ENCODE data around the gene CELSR1. TPM values are rescaled to one million over a fixed set of nuclear protein-coding genes. Genes with fewer than 3 reads are reported as not detected.

Gene CELSR1
- total and polyA plus RNA-seq, 2 of the 13 experiments (the other 11 are each of a cell fraction or from before 2014, with no cell fraction given), result 0.78 to 1.8 TPM

GRCh38 chr22:46360097-46360496, 177.3 kb downstream of the CELSR1 start:
- WGBS (ENCODE audit: low lambda C conversion rate), result 81% methylated on average over 5 of the region's 5 CpGs
- Histone ChIP-seq H3K79me2 (ENCODE audit: insufficient read depth, low read length) (no peaks in the 10 kb centered on the region), H3K36me3 (replicated peaks in 1 of 2; ENCODE audit: control insufficient read depth in 1 of 2, insufficient read depth in 2 of 2, low read length in 2 of 2) (peaks cover 4 to 17% of the 10 kb centered on the region in 2 experiments; a peak in 3 of 5 replicates), H4K20me1 (ENCODE audit: insufficient read depth, low read length) (no peaks in the 10 kb centered on the region), H2AFZ (ENCODE audit: low read length) (no peak overlapping the region), H3K4me1 (ENCODE audit: insufficient read depth, low read length) (peaks cover 23% of the 10 kb centered on the region), H3K9ac (ENCODE audit: insufficient read depth, low read depth, low read length) (no peak overlapping the region), H3K4me3 (replicated peaks in 1 of 3; ENCODE audit: insufficient read depth in 1 of 3, low read depth in 2 of 3, low read length in 3 of 3) (no peak overlapping the region), H3K9me3 (ENCODE audit: low read length) (no peaks in the 10 kb centered on the region), H3K4me2 (ENCODE audit: low read depth, low read length) (no peak overlapping the region), H3K27me3 (ENCODE audit: control insufficient read depth in 1 of 2, insufficient read depth in 2 of 2, low read length in 2 of 2) (no peaks in the 10 kb centered on the region), H3K27ac (ENCODE audit: extremely low read length, insufficient read depth, low read length) (no peak overlapping the region)
- FAIRE-seq (no peak), ATAC-seq (no peak), DNase-seq (ENCODE audit: low spot score) (no peak)
- in situ Hi-C loops (cut with HindIII; ENCODE audit: extremely low pct_ligation_motif_present, low pct_unique_long_range_greater_than_20kb) (no loop called here), intact Hi-C loops (cut with micrococcal nuclease; ENCODE audit: unreplicated experiment) (no loop called here)
- no TSS peak for BruUV-seq (replicated peaks)
- POLR2A ChIA-PET, result no interaction called here
- TF ChIP-seq ZMAT5 (CRISPR knock-in tag; IDR thresholded peaks at IDR 0.05; ENCODE audit: borderline replicate concordance, low read depth), result no peak
- no peak for TF ChIP-seq ZBTB8A (CRISPR knock-in tag; IDR thresholded peaks at IDR 0.05; ENCODE audit: borderline replicate concordance, low read depth)
- no peak for TF ChIP-seq ZKSCAN5 (CRISPR knock-in tag; IDR thresholded peaks at IDR 0.05)
- TF ChIP-seq MTF2 (CRISPR knock-in tag; IDR thresholded peaks at IDR 0.05; ENCODE audit: borderline replicate concordance), result no peak
- no peak for TF ChIP-seq PHF8 (CRISPR knock-in tag; IDR thresholded peaks at IDR 0.05)
- TF ChIP-seq ZNF746 (CRISPR knock-in tag; IDR thresholded peaks at IDR 0.05), result no peak
- no peak for TF ChIP-seq CENPX (CRISPR knock-in tag; IDR thresholded peaks at IDR 0.05)
- no peak for TF ChIP-seq TRIM24 (CRISPR knock-in tag; IDR thresholded peaks at IDR 0.05)
- TF ChIP-seq SALL1 (CRISPR knock-in tag; IDR thresholded peaks at IDR 0.05), result no peak
- TF ChIP-seq RARA (CRISPR knock-in tag; IDR thresholded peaks at IDR 0.05), result no peak
- TF ChIP-seq KLF16 (CRISPR knock-in tag; IDR thresholded peaks at IDR 0.05), result no peak
- TF ChIP-seq SAFB2 (CRISPR knock-in tag; IDR thresholded peaks at IDR 0.05; ENCODE audit: borderline replicate concordance, low read depth), result no peak
- no peak for TF ChIP-seq SALL2 (CRISPR knock-in tag; IDR thresholded peaks at IDR 0.05)
- no peak for TF ChIP-seq ZNF44 (CRISPR knock-in tag; IDR thresholded peaks at IDR 0.05)
- no peak for TF ChIP-seq ZNF431 (CRISPR knock-in tag; IDR thresholded peaks at IDR 0.05; ENCODE audit: borderline replicate concordance, low read depth)
- no peak for TF ChIP-seq GABPA (IDR thresholded peaks at IDR 0.05; ENCODE audit: low read depth, low read length)
- no peak for TF ChIP-seq GABPA (CRISPR knock-in tag; IDR thresholded peaks at IDR 0.05; ENCODE audit: low read depth)
- TF ChIP-seq SOX5 (CRISPR knock-in tag; IDR thresholded peaks at IDR 0.05; ENCODE audit: borderline replicate concordance), result no peak
- no peak for TF ChIP-seq CAMTA2 (CRISPR knock-in tag; IDR thresholded peaks at IDR 0.05; ENCODE audit: borderline replicate concordance)
- CTCF ChIA-PET (ENCODE audit: low intra/inter-chr PET ratio, low total read pairs), result no interaction called here
